HL-60 (cell line): ENCODE data around the gene LAS1L.

Experiments
- CTCF ChIP-seq: IDR thresholded peaks from one replicate; pipeline ENCODE4 v1.5.1; 2011; ENCODE audit warnings: low read length, control low read depth, inconsistent platforms; ENCODE audit not compliant: insufficient read depth
- GABPA ChIP-seq: IDR thresholded peaks from 2 replicates; pipeline ENCODE4 v1.6.1; 2012; ENCODE audit warnings: low read depth

- TF ChIP-seq CTCF (no peak), GABPA (no peak)
Measured at GRCh38 chrX:65522739-65523372, 11.7 kb downstream of the LAS1L start.
